GM04504 (cell line): ENCODE data around the gene RPS8.
"Not testable (repeated sequence)": the region's sequence is repeated elsewhere in the genome, so short reads cannot be mapped to it uniquely, and the experiment has no call there.

ENCODE experiments used
- DNase-seq: peaks from one replicate; pipeline ENCODE4 v3.0.0-alpha.2; 2012; ENCODE audit warnings: low read depth

The RPS8 gene

GRCh38 chr1:44775078-44775929, at the start of gene RPS8:
Gene RPS8, plus strand, starts transcription at chr1:44775540. Its CDS starts 57 bp downstream, at chr1:44775597.
- peak; percentile 89 for DNase-seq

- peak; percentile 89 for DNase-seq
Observed at GRCh38 chr1:44730741-44731512, 44.4 kb upstream of the RPS8 start, which contains the start of gene RNU5D-1. Gene RNU5D-1, minus strand, starts transcription at chr1:44731170.

GRCh38 chr1:44733365-44733764, 42.0 kb upstream of the RPS8 start:
- DNase-seq = peak; percentile 74

GRCh38 chr1:44733784-44734183, 41.6 kb upstream of the RPS8 start:
- DNase-seq = no peak

GRCh38 chr1:44735992-44736391, 39.3 kb upstream of the RPS8 start:
- DNase-seq = no peak

GRCh38 chr1:44738953-44739306, 36.4 kb upstream of the RPS8 start:
- not testable (repeated sequence) for DNase-seq

GRCh38 chr1:44739307-44740178, 35.8 kb upstream of the RPS8 start, which contains the start of gene KIF2C:
Gene KIF2C, plus strand, starts transcription at chr1:44739837. Its CDS starts 96 bp downstream, at chr1:44739933.
- DNase-seq = peak; percentile 92

GRCh38 chr1:44740179-44740617, 35.1 kb upstream of the RPS8 start:
- DNase-seq = no peak

GRCh38 chr1:44743211-44743610, 32.1 kb upstream of the RPS8 start:
- no peak for DNase-seq

- DNase-seq = no peak
Observed at GRCh38 chr1:44747878-44748277, 27.5 kb upstream of the RPS8 start.

- DNase-seq = no peak
Observed at GRCh38 chr1:44757420-44757819, 17.9 kb upstream of the RPS8 start.

GRCh38 chr1:44759077-44759476, 16.3 kb upstream of the RPS8 start:
- DNase-seq = no peak

- DNase-seq = no peak
Observed at GRCh38 chr1:44760876-44761275, 14.5 kb upstream of the RPS8 start.

GRCh38 chr1:44766421-44766820, 8.9 kb upstream of the RPS8 start:
- DNase-seq = not testable (repeated sequence)

- DNase-seq = no peak
Observed at GRCh38 chr1:44775930-44776729, 790 bp downstream of the RPS8 start.

GRCh38 chr1:44776730-44777068, 1.4 kb downstream of the RPS8 start:
- no peak for DNase-seq

GRCh38 chr1:44777547-44777946, 2.2 kb downstream of the RPS8 start:
- no peak for DNase-seq

- no peak for DNase-seq
Observed at GRCh38 chr1:44777969-44778635, 2.8 kb downstream of the RPS8 start.

GRCh38 chr1:44778705-44779576, 3.6 kb downstream of the RPS8 start:
- no peak for DNase-seq
